ENCODE data around the gene SH3BP5. TPM values are rescaled to one million over a fixed set of nuclear protein-coding genes. Genes with fewer than 3 reads are reported as not detected.
A peak's percentile ranks its signal among the peaks of the same experiment; 100 is the strongest.

SH3BP5 gene
- total RNA-seq, 1 experiment from 2014 or later: 39.3 TPM

DNA sequence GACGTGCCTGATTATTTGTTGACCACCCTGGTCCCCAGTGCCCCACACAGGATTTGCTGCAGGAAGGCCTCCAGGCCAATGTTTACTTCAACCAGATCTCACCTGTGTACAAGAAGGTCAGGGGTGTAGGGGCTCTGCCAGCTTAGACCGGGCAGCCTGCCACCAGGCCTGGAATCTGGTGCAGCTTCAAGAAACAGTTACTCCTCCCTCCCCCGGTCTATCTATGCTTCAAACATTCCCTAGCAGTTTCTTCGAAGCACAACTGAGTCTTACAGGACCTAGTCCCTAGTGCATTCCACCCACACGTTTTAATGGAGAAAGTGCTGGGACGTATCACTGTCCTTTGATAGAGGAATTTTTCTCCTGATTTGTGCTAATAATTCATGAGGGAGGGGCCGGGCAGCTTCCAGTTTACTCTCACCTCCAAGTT, 8.0 kb downstream of the SH3BP5 start:
- ChIA-PET POLR2A (ENCODE audit: unreplicated experiment) (interaction anchor here (0.7 kb wide), 1 partner anchor 64 kb away, joined by 15 read pairs; no protein-coding TSS in a partner anchor), CTCF (no interaction called here)
- Histone ChIP-seq H3K4me1 (replicated peaks; ENCODE audit: insufficient read depth) (peaks cover 68% of the 10 kb centered on the region), H3K36me3 (ENCODE audit: low read depth) (0 out of 2 replicates have a peak, but pooled peaks cover 3% of the 10 kb centered on the region), H3F3A (ENCODE audit: insufficient read depth, low read depth) (peaks cover 43% of the 10 kb centered on the region), H4K20me1 (ENCODE audit: insufficient read depth) (no peaks in the 10 kb centered on the region), H3K4me2 (peak overlapping the region; percentile 81), H3K27me3 (ENCODE audit: insufficient read depth, low read depth) (no peaks in the 10 kb centered on the region), H3K79me2 (ENCODE audit: low read depth) (peaks cover 72% of the 10 kb centered on the region), H3K27ac (peak overlapping the region; percentile 83), H3K9me2 (ENCODE audit: insufficient read depth) (no peaks in the 10 kb centered on the region), H3K9me3 (ENCODE audit: insufficient read depth, low read depth) (no peaks in the 10 kb centered on the region), H3K4me3 (no peak overlapping the region), H2AFZ (no peak overlapping the region)
- DNase-seq: no peak
- no TSS peak for BruUV-seq (replicated peaks)
- TF ChIP-seq, protein P1, sequence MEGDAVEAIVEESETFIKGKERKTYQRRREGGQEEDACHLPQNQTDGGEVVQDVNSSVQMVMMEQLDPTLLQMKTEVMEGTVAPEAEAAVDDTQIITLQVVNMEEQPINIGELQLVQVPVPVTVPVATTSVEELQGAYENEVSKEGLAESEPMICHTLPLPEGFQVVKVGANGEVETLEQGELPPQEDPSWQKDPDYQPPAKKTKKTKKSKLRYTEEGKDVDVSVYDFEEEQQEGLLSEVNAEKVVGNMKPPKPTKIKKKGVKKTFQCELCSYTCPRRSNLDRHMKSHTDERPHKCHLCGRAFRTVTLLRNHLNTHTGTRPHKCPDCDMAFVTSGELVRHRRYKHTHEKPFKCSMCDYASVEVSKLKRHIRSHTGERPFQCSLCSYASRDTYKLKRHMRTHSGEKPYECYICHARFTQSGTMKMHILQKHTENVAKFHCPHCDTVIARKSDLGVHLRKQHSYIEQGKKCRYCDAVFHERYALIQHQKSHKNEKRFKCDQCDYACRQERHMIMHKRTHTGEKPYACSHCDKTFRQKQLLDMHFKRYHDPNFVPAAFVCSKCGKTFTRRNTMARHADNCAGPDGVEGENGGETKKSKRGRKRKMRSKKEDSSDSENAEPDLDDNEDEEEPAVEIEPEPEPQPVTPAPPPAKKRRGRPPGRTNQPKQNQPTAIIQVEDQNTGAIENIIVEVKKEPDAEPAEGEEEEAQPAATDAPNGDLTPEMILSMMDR (conservative IDR thresholded peaks at IDR 0.05): no peak
- intact Hi-C loops (cut with micrococcal nuclease; ENCODE audit: unreplicated experiment): loop anchor here (2.0 kb wide), 1 partner anchor 32 kb away; no protein-coding TSS in a partner anchor

DNA sequence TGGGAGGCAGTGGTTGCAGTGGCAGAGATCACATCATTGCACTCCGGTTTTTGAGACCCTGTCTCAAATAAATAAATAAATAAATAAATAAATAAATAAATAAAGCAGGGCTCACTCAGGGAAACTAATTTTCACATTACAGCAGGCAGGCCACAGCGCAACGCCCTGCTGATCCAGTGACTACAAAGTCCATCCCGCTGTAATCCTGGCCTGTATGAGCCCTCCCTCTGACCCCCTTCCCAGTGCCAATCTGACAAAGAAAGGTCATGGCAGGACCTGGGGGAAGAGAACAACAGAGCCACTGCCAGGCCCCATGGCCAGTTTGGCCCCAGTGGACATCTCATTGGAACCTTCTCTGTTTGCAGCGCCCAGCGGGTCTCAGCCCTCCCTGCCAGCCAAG, 9.3 kb downstream of the SH3BP5 start:
- Histone ChIP-seq H3K9me2 (ENCODE audit: insufficient read depth) (no peaks in the 10 kb centered on the region), H3K9me3 (ENCODE audit: insufficient read depth, low read depth) (no peaks in the 10 kb centered on the region), H3K4me3 (no peak overlapping the region), H3F3A (ENCODE audit: insufficient read depth, low read depth) (peaks cover 34% of the 10 kb centered on the region), H4K20me1 (ENCODE audit: insufficient read depth) (no peaks in the 10 kb centered on the region), H3K27ac (no peak overlapping the region), H3K36me3 (ENCODE audit: low read depth) (0 out of 2 replicates have a peak, but pooled peaks cover 3% of the 10 kb centered on the region), H3K79me2 (ENCODE audit: low read depth) (peaks cover 76% of the 10 kb centered on the region), H2AFZ (no peak overlapping the region), H3K4me2 (no peak overlapping the region), H3K27me3 (ENCODE audit: insufficient read depth, low read depth) (no peaks in the 10 kb centered on the region), H3K4me1 (replicated peaks; ENCODE audit: insufficient read depth) (peaks cover 56% of the 10 kb centered on the region)
- CTCF ChIA-PET: no interaction called here
- no peak for TF ChIP-seq EZH2 (IDR thresholded peaks at IDR 0.05; ENCODE audit: low read depth)
- TF ChIP-seq, protein P1 (conservative IDR thresholded peaks at IDR 0.05): no peak
- POLR2A ChIA-PET (ENCODE audit: unreplicated experiment): no interaction called here
- no peak for DNase-seq
- intact Hi-C loops (cut with micrococcal nuclease; ENCODE audit: unreplicated experiment): no loop called here
- no TSS peak for BruUV-seq (replicated peaks)

DNA sequence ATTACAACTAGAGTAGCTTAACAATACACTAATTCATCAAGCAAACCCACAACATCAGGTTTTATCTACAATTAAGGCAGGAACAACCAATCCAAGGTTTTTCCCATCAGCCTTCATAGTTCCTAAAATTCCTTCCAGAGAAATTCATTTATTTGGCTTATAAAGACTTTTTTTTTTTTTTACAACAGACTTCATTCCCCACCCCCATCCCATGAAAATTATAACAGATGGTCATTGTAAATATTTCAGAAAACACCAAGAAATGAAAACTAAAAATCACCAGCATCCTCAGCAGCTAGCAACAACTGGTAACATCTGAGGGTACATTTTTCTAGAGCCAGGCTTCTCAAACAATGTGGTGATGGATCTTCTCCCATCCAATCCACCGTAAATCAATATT, 11.0 kb downstream of the SH3BP5 start:
- peaks cover 19% of the 10 kb centered on the region for H3F3A ChIP-seq (ENCODE audit: insufficient read depth, low read depth)
- no peaks in the 10 kb centered on the region for H3K9me2 ChIP-seq (ENCODE audit: insufficient read depth)
- no peaks in the 10 kb centered on the region for H3K27me3 ChIP-seq (ENCODE audit: insufficient read depth, low read depth)
- DNase-seq: no peak
- ChIA-PET CTCF (interaction anchor here (0.9 kb wide), 1 partner anchor 9 kb away, joined by 3 read pairs; no protein-coding TSS in a partner anchor), POLR2A (ENCODE audit: unreplicated experiment) (no interaction called here)
- H3K4me3 ChIP-seq: no peak overlapping the region
- no peak overlapping the region for H3K27ac ChIP-seq
- H3K36me3 ChIP-seq (ENCODE audit: low read depth): no peaks in the 10 kb centered on the region
- H2AFZ ChIP-seq: no peak overlapping the region
- no peak overlapping the region for H3K4me2 ChIP-seq
- no peak for TF ChIP-seq EZH2 (IDR thresholded peaks at IDR 0.05; ENCODE audit: low read depth)
- H3K79me2 ChIP-seq (ENCODE audit: low read depth): peaks cover 73% of the 10 kb centered on the region
- no TSS peak for BruUV-seq (replicated peaks)
- intact Hi-C loops (cut with micrococcal nuclease; ENCODE audit: unreplicated experiment): no loop called here
- H3K4me1 ChIP-seq (replicated peaks; ENCODE audit: insufficient read depth): peaks cover 41% of the 10 kb centered on the region
- no peaks in the 10 kb centered on the region for H3K9me3 ChIP-seq (ENCODE audit: insufficient read depth, low read depth)
- no peaks in the 10 kb centered on the region for H4K20me1 ChIP-seq (ENCODE audit: insufficient read depth)

DNA sequence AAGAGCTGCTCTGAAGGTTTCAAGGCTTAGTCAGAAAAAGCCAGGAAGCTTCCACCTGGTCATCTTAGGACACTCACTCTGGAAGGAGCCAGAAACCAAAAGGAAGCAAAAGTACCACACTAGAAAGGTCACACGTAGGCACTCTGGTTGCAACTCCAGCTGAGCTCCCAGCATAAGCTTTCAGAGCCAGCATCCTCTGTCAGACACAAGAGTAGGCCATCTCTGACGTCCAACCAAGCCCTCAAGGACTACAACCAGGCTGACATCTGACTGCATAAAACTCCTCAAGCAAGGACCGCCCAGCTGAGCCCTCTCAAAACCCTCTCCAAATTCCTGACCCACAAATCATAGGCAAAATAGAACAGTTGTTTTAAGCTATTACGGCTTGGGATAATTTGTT, 12.8 kb downstream of the SH3BP5 start:
- Histone ChIP-seq H3K36me3 (ENCODE audit: low read depth) (no peaks in the 10 kb centered on the region), H4K20me1 (ENCODE audit: insufficient read depth) (no peaks in the 10 kb centered on the region), H3K4me3 (no peak overlapping the region), H3K9me3 (ENCODE audit: insufficient read depth, low read depth) (no peaks in the 10 kb centered on the region), H3K27ac (no peak overlapping the region), H3K79me2 (ENCODE audit: low read depth) (peaks cover 67% of the 10 kb centered on the region), H3K9me2 (ENCODE audit: insufficient read depth) (no peaks in the 10 kb centered on the region), H2AFZ (no peak overlapping the region), H3K4me1 (replicated peaks; ENCODE audit: insufficient read depth) (peaks cover 23% of the 10 kb centered on the region), H3F3A (ENCODE audit: insufficient read depth, low read depth) (peaks cover 6% of the 10 kb centered on the region), H3K27me3 (ENCODE audit: insufficient read depth, low read depth) (no peaks in the 10 kb centered on the region), H3K4me2 (no peak overlapping the region)
- POLR2A ChIA-PET (ENCODE audit: unreplicated experiment): no interaction called here
- no peak for TF ChIP-seq EZH2 (IDR thresholded peaks at IDR 0.05; ENCODE audit: low read depth)
- TF ChIP-seq, protein P1 (conservative IDR thresholded peaks at IDR 0.05): no peak
- BruUV-seq (replicated peaks): no TSS peak
- intact Hi-C loops (cut with micrococcal nuclease; ENCODE audit: unreplicated experiment): no loop called here
- CTCF ChIA-PET: interaction anchor here (0.7 kb wide), 1 partner anchor 81 kb away, joined by 3 read pairs; no protein-coding TSS in a partner anchor
- no peak for DNase-seq
